SU-DHL-6 (cell line): ENCODE data around the gene THAP3.
"Not testable (repeated sequence)": the region's sequence is repeated elsewhere in the genome, so short reads cannot be mapped to it uniquely, and the experiment has no call there.

Source experiments
- EZH2phosphoT487 ChIP-seq: fragments of 200-600 bp; sonication (generic), shearing (Covaris generic); conservative IDR thresholded peaks from 2 replicates; pipeline ENCODE4 v1.6.1; 2018; ENCODE audit warnings: mild to moderate bottlenecking, antibody characterized with exemption, low read length, moderate library complexity, mixed read lengths
- TF ChIP-seq, protein P1 (sequence below): fragments of 200-600 bp; sonication (generic); IDR thresholded peaks from one replicate; pipeline ENCODE4 v1.5.1; 2017; ENCODE audit warnings: antibody characterized with exemption, mild to moderate bottlenecking, low read length, moderate library complexity; ENCODE audit not compliant: insufficient read depth, poor library complexity, severe bottlenecking

GRCh38 chr1:6662468-6662867 is 37.8 kb downstream of the THAP3 start:
- TF ChIP-seq, protein P1, sequence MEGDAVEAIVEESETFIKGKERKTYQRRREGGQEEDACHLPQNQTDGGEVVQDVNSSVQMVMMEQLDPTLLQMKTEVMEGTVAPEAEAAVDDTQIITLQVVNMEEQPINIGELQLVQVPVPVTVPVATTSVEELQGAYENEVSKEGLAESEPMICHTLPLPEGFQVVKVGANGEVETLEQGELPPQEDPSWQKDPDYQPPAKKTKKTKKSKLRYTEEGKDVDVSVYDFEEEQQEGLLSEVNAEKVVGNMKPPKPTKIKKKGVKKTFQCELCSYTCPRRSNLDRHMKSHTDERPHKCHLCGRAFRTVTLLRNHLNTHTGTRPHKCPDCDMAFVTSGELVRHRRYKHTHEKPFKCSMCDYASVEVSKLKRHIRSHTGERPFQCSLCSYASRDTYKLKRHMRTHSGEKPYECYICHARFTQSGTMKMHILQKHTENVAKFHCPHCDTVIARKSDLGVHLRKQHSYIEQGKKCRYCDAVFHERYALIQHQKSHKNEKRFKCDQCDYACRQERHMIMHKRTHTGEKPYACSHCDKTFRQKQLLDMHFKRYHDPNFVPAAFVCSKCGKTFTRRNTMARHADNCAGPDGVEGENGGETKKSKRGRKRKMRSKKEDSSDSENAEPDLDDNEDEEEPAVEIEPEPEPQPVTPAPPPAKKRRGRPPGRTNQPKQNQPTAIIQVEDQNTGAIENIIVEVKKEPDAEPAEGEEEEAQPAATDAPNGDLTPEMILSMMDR, result not testable (repeated sequence)
- TF ChIP-seq EZH2phosphoT487, result not testable (repeated sequence)
